IPS-NIHi7 (cell line): ENCODE data around the gene MIOX.
A peak's percentile ranks its signal among the peaks of the same experiment; 100 is the strongest.

Experiments
- DNase-seq: peaks from one replicate; pipeline ENCODE4 v3.0.0; 2012; ENCODE audit warnings: mixed read lengths; ENCODE audit errors: extremely low spot score

MIOX gene

GRCh38 chr22:50489363-50490243, 2.9 kb downstream of the MIOX start:
- no peak for DNase-seq

- DNase-seq = no peak
Measured at GRCh38 chr22:50490531-50491308, 4.1 kb downstream of the MIOX start.

GRCh38 chr22:50497093-50497492, 10.4 kb downstream of the MIOX start:
- DNase-seq = no peak

GRCh38 chr22:50498322-50498890, 11.7 kb downstream of the MIOX start:
- peak; percentile 87 for DNase-seq

- no peak for DNase-seq
Measured at GRCh38 chr22:50500452-50500851, 13.8 kb downstream of the MIOX start.

GRCh38 chr22:50502096-50502495, 15.4 kb downstream of the MIOX start:
- DNase-seq = no peak

- no peak for DNase-seq
Measured at GRCh38 chr22:50502628-50503474, 16.2 kb downstream of the MIOX start.

GRCh38 chr22:50503475-50504145, 17.0 kb downstream of the MIOX start:
- DNase-seq = no peak

- DNase-seq = no peak
Measured at GRCh38 chr22:50504369-50505211, 17.9 kb downstream of the MIOX start.

- DNase-seq = no peak
Measured at GRCh38 chr22:50505276-50505775, 18.7 kb downstream of the MIOX start.

GRCh38 chr22:50505776-50506610, 19.3 kb downstream of the MIOX start:
- no peak for DNase-seq

GRCh38 chr22:50506611-50507420, 20.2 kb downstream of the MIOX start:
- DNase-seq = no peak

- DNase-seq = peak; percentile 95
Measured at GRCh38 chr22:50507421-50507990, 20.8 kb downstream of the MIOX start, which contains the start of gene LMF2. TSS of gene LMF2 (minus strand) at chr22:50507702. CDS start at chr22:50507675, 27 bp downstream.

GRCh38 chr22:50507991-50508884, 21.6 kb downstream of the MIOX start, which contains the start of gene NCAPH2:
TSS of gene NCAPH2 (plus strand) at chr22:50508224. CDS start at chr22:50508338, 114 bp downstream.
- DNase-seq = peak; percentile 100

GRCh38 chr22:50508897-50509296, 22.2 kb downstream of the MIOX start:
- no peak for DNase-seq

- DNase-seq = no peak
Measured at GRCh38 chr22:50513175-50513574, 26.5 kb downstream of the MIOX start.
